Body of pancreas (tissue), 4 donors: Measurements from ENCODE around the gene GAB1. TPM values are rescaled to one million over a fixed set of nuclear protein-coding genes. Genes with fewer than 3 reads are reported as not detected.
A peak's percentile ranks its signal among the peaks of the same experiment; 100 is the strongest.

Experiments used
- ATAC-seq: fragments of 150-250 bp; one replicate; pipeline ENCODE4 v1.9.1; 2016
- DNase-seq, 4 donors: peaks; one replicate each; pipeline ENCODE4 v3.0.0-alpha.2; 2019
- H3K27ac ChIP-seq, 4 donors: fragments of 200-600 bp; sonication (generic); 1 replicate in 3 of 4; 2 replicates in 1 of 4; pipeline versions ENCODE4 v1.5.1 to v1.6.1; 2016 to 2019; ENCODE audit warnings: mild to moderate bottlenecking in 1 of 4, mixed read lengths in 1 of 4, moderate library complexity in 1 of 4
- H3K27me3 ChIP-seq, 2 donors: fragments of 200-600 bp; sonication (generic); one replicate each; pipeline ENCODE4 v1.6.0; 2016; ENCODE audit warnings: mild to moderate bottlenecking in 1 of 2
- H3K36me3 ChIP-seq, 2 donors: fragments of 200-600 bp; sonication (generic); replicated peaks in 1 of 2; 2 replicates each; pipeline ENCODE4 v1.5.1; 2016; ENCODE audit warnings: low read depth in 2 of 2; ENCODE audit not compliant: insufficient read depth in 1 of 2
- H3K4me1 ChIP-seq: fragments of 200-600 bp; sonication (generic); one replicate; pipeline ENCODE4 v1.6.0; 2016
- H3K4me3 ChIP-seq, 2 donors: fragments of 200-600 bp; sonication (generic); 1 replicate in 1 of 2; 2 replicates in 1 of 2; pipeline ENCODE4 v1.5.1; 2016 to 2019
- H3K9me3 ChIP-seq, 3 donors: fragments of 200-600 bp; sonication (generic); 1 replicate in 2 of 3; 2 replicates in 1 of 3; pipeline ENCODE4 v1.5.1; 2016
- CTCF ChIP-seq, 7 experiments: fragments of 450-650 bp in 4 of 7; fragments of 200-600 bp in 3 of 7; sonication (generic) in 3 of 7; IDR thresholded peaks; one replicate each; pipeline ENCODE4 v1.5.1; 2016 to 2019; ENCODE audit warnings: antibody characterized with exemption in 7 of 7
- POLR2A ChIP-seq, 3 donors: fragments of 450-650 bp; IDR thresholded peaks; one replicate each; pipeline ENCODE4 v1.6.1; 2016; ENCODE audit warnings: antibody characterized with exemption in 3 of 3, mild to moderate bottlenecking in 2 of 3
- WGBS, 2 donors: methylation state at CpG; one replicate each; pipeline ENCODE4 v1.1.5; 2017; 5-methylcytosine and 5-hydroxymethylcytosine counted together
- intact Hi-C: fragments of 100-400 bp; cut with DNase I; formaldehyde crosslinking; loops from one replicate; pipeline ENCODE4 v1.15.1; 2023
- total RNA-seq, 2 donors: library from RNA; depleted of rRNA; stranded (reverse); fragments of >200 nt; gene quantifications; one replicate each; pipeline ENCODE4 v1.1.0, GENCODE V29; 2016

The GAB1 gene
- total RNA-seq, 2 donors from 2014 or later, result 13.0 to 26.0 TPM

GRCh38 chr4:143335979-143336780 is 496 bp upstream of the GAB1 start:
- TF ChIP-seq CTCF (IDR thresholded peaks at IDR 0.05) (no peak), POLR2A (IDR thresholded peaks at IDR 0.05) (peak; percentile 44 to 69 (median 56))
- Histone ChIP-seq H3K4me3 (peak overlapping the region; percentile 58 to 86), H3K36me3 (no peaks in the 10 kb centered on the region), H3K9me3 (no peaks in the 10 kb centered on the region), H3K27me3 (no peaks in the 10 kb centered on the region), H3K27ac (peak overlapping the region; percentile 88 to 98 (median 96)), H3K4me1 (peaks cover 19% of the 10 kb centered on the region)
- DNase-seq (peak; percentile 84 to 89 (median 86)), ATAC-seq (peak; percentile 84)
- 0 to 1% methylated on average over 35 to 83 of the region's 85 CpGs for WGBS, 2 donors
- intact Hi-C loops, result no loop called here

- WGBS, 2 donors, result 1% methylated on average over 25 of the region's 25 CpGs
- peak overlapping the region; percentile 88 to 98 (median 96) for H3K27ac ChIP-seq
- H3K36me3 ChIP-seq, result no peaks in the 10 kb centered on the region
- no peak for ATAC-seq
- peaks cover 19% of the 10 kb centered on the region for H3K4me1 ChIP-seq
- peak; percentile 41 to 70 (median 48) for DNase-seq
- TF ChIP-seq POLR2A (IDR thresholded peaks at IDR 0.05), result no peak
- no peak for TF ChIP-seq CTCF (IDR thresholded peaks at IDR 0.05)
- peak overlapping the region; percentile 58 to 86 for H3K4me3 ChIP-seq
- H3K9me3 ChIP-seq, result no peaks in the 10 kb centered on the region
- no peaks in the 10 kb centered on the region for H3K27me3 ChIP-seq
- intact Hi-C loops, result no loop called here
Measured at GRCh38 chr4:143337600-143338287, 1.1 kb downstream of the GAB1 start.

- H3K4me1 ChIP-seq, result peaks cover 20% of the 10 kb centered on the region
- WGBS, 2 donors, result 20 to 24% methylated on average over 5 of the region's 5 CpGs
- no peaks in the 10 kb centered on the region for H3K9me3 ChIP-seq
- H3K4me3 ChIP-seq, result no peak overlapping the region
- peak overlapping the region in 1 of 4 donors; percentile 98 for H3K27ac ChIP-seq
- no peaks in the 10 kb centered on the region for H3K27me3 ChIP-seq
- DNase-seq (no peak), ATAC-seq (no peak)
- intact Hi-C loops, result no loop called here
- no peaks in the 10 kb centered on the region for H3K36me3 ChIP-seq
- TF ChIP-seq POLR2A (IDR thresholded peaks at IDR 0.05) (no peak), CTCF (IDR thresholded peaks at IDR 0.05) (no peak)
Measured at GRCh38 chr4:143338313-143338712, 1.6 kb downstream of the GAB1 start.

- no peaks in the 10 kb centered on the region for H3K36me3 ChIP-seq
- intact Hi-C loops, result no loop called here
- no peak overlapping the region for H3K27ac ChIP-seq
- H3K4me1 ChIP-seq, result peaks cover 30% of the 10 kb centered on the region
- 81 to 82% methylated on average over 2 of the region's 2 CpGs for WGBS, 2 donors
- H3K27me3 ChIP-seq, result no peaks in the 10 kb centered on the region
- no peaks in the 10 kb centered on the region for H3K9me3 ChIP-seq
- TF ChIP-seq CTCF (IDR thresholded peaks at IDR 0.05) (no peak), POLR2A (IDR thresholded peaks at IDR 0.05) (no peak)
- H3K4me3 ChIP-seq, result no peak overlapping the region
- DNase-seq (no peak), ATAC-seq (no peak)
Measured at GRCh38 chr4:143339497-143339896, 2.8 kb downstream of the GAB1 start.
